Ammon's horn (tissue), 1 donor: ENCODE results near the gene TXNRD1.
"Not testable (repeated sequence)": the region's sequence is repeated elsewhere in the genome, so short reads cannot be mapped to it uniquely, and the experiment has no call there.

ENCODE experiments used
- DNase-seq: peaks from one replicate; pipeline ENCODE4 v3.0.0-alpha.2; 2016; ENCODE audit warnings: low spot score

The TXNRD1 gene

GRCh38 chr12:104304261-104305009 is 88.9 kb downstream of the TXNRD1 start:
- DNase-seq: peak; percentile 16

GRCh38 chr12:104305349-104305748 is 89.8 kb downstream of the TXNRD1 start:
- no peak for DNase-seq

GRCh38 chr12:104306376-104306775 is 90.8 kb downstream of the TXNRD1 start:
- DNase-seq: no peak

- DNase-seq: no peak
These were observed 91.5 kb downstream of the TXNRD1 start for GRCh38 chr12:104306943-104307654.

- no peak for DNase-seq
These were observed 92.0 kb downstream of the TXNRD1 start for GRCh38 chr12:104307655-104308000.

GRCh38 chr12:104309446-104309993 is 93.9 kb downstream of the TXNRD1 start:
- DNase-seq: no peak

- no peak for DNase-seq
These were observed 95.4 kb downstream of the TXNRD1 start for GRCh38 chr12:104310751-104311633.

GRCh38 chr12:104312202-104312601 is 96.6 kb downstream of the TXNRD1 start:
- DNase-seq: no peak

GRCh38 chr12:104312654-104313053 is 97.1 kb downstream of the TXNRD1 start:
- DNase-seq: no peak

GRCh38 chr12:104313568-104314241 is 98.1 kb downstream of the TXNRD1 start:
- no peak for DNase-seq

GRCh38 chr12:104314242-104314614 is 98.6 kb downstream of the TXNRD1 start:
- DNase-seq: no peak

- no peak for DNase-seq
These were observed 100.0 kb downstream of the TXNRD1 start for GRCh38 chr12:104315326-104316224.

GRCh38 chr12:104316936-104317335 is 101.4 kb downstream of the TXNRD1 start:
- no peak for DNase-seq

GRCh38 chr12:104317538-104318210 is 102.1 kb downstream of the TXNRD1 start:
- DNase-seq: no peak

GRCh38 chr12:104319028-104319427 is 103.4 kb downstream of the TXNRD1 start:
- DNase-seq: no peak

GRCh38 chr12:104319918-104320626 is 104.5 kb downstream of the TXNRD1 start:
- no peak for DNase-seq

GRCh38 chr12:104320627-104321024 is 105.0 kb downstream of the TXNRD1 start:
- DNase-seq: no peak

GRCh38 chr12:104321949-104322348 is 106.4 kb downstream of the TXNRD1 start:
- no peak for DNase-seq

GRCh38 chr12:104322533-104322932 is 107.0 kb downstream of the TXNRD1 start:
- not testable (repeated sequence) for DNase-seq
